ENCODE data around the gene IMMT. TPM values are rescaled to one million over a fixed set of nuclear protein-coding genes. Genes with fewer than 3 reads are reported as not detected.
A peak's percentile ranks its signal among the peaks of the same experiment; 100 is the strongest.
"Not testable (repeated sequence)": the region's sequence is repeated elsewhere in the genome, so short reads cannot be mapped to it uniquely, and the experiment has no call there.

Gene IMMT
- 100 to 1,000 TPM; 144 to 147 TPM for total RNA-seq

DNA sequence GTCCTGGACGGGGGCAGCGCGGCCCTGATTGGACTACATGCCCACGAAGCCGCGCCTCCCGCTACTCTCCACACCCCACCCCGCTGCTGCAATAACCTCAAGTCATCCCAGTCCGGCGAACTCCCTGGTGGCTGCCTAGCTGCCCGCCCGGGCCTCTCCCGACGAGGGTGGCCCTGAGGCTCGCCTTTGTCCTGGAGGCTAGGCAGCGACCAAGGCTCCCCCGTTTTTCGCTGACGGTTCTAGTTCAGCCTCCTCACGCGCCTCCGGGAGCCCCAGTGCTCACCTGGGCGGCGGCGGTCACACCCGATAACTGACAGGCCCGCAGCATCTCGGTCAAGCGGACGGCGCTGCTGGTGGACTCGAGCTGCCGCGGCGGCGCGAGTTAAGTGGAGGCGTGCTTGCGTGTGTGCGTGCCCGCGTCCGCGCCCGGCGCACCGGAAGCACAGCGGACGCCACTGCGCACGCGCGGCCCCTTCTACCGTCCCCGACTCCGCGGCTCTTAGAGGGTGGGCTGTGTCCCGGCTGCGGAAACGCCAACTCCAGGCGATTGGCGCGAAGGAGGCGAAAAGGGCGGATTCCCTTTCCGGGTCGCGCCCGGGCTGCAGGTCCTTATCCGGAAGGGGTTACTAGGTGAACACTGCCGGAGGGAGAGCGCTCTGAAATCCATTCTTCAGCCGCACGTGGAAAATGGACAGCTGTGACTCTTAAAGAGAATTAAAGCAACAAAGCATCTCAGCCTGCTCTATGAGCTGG is at the start of gene IMMT:
IMMT (minus strand) TSS at position 408 of the 753 bp plus-strand sequence; CDS start at position 328, 80 bp downstream.
- H3K4me3 Mint-ChIP-seq, result peak within 1 kb of the TSS; percentile 94
- peak within 1 kb of the TSS; percentile 90 for H3K27ac Mint-ChIP-seq
- ChIA-PET POLR2A (interaction anchor here (0.7 to 4.3 kb wide), 13 partner anchors 10 to 1270 kb away, joined by 3 to 93 read pairs (median 4); partner anchors contain the start of genes KDM3A, POLR1A, PTCD3 and ST3GAL5), CTCF (interaction anchor here (1.2 to 2.9 kb wide), 3 partner anchors 12 to 558 kb away, joined by 4 to 28 read pairs (median 6); no protein-coding TSS in a partner anchor)
- peaks cover 58% of the 10 kb centered on the region for H3K4me1 Mint-ChIP-seq
- peaks cover 33% of the 10 kb centered on the region for H3K36me3 Mint-ChIP-seq (ENCODE audit: low read depth)
- H3K27me3 Mint-ChIP-seq, result no peaks in the 10 kb centered on the region
- no peaks in the 10 kb centered on the region for H3K9me3 Mint-ChIP-seq
- peak; percentile 94 for DNase-seq

DNA sequence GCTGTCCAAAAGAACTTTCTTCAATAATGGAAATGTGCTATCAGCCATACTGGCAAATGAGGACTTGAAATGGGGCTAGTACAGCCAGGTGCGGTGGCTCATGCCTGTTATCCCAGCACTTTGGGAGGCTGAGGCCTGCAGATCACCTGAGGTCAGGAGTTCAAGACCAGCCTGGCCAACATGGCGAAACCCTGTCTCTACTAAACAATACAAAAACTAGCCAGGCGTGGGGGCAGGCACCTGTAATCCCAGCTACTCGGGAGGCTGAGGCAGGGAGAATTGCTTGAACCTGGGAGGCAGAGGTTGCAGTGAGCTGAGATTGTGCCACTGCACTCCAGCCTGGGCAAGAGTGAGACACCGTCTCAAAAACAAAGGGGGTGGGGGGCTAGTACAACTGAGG is 49.5 kb upstream of the IMMT start:
- H3K4me1 Mint-ChIP-seq; H3K27me3 Mint-ChIP-seq; DNase-seq; H3K36me3 Mint-ChIP-seq (ENCODE audit: low read depth); CTCF ChIA-PET; H3K4me3 Mint-ChIP-seq; POLR2A ChIA-PET; H3K27ac Mint-ChIP-seq; H3K9me3 Mint-ChIP-seq: not testable (repeated sequence)

DNA sequence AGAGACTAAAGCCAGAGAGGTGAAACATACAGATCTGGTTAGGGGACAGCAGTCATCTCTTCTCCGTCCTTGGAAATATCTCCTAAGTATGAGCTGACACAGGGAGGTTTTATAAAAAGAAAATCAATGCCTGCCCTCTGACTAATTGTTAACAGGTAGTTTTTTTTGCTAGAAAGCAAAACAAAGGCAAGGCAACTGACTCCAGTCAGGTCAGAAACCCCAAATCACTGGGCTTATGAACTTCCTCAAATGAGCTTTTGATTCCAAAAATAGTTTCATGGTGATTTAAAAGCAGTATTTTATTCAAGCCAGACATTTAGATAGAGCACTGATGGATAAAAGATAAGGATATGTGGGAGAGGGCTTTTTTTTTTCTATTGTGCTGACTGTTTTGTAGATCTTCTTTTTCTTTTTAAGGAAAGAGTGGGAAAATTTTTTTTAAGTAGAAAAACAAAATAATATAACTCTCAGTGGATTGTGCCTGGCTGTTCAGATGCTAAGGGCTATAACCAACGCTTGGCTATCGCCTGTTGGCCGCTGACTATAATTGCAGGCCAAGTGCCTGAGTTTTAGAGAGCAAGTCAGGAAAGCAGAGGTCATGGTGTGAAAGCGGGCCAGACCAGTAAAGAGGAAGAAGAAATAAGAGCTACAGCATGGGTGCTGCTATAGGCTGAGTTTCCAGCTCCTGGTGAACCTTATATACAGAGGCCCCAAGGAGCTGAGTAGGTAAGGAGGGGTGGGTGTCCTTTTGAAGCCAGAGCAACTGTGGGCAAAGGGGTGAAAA is 48.9 kb upstream of the IMMT start:
- Mint-ChIP-seq H3K4me3 (no peak overlapping the region), H3K27ac (no peak overlapping the region), H3K4me1 (peaks cover 5% of the 10 kb centered on the region), H3K27me3 (peaks cover 5% of the 10 kb centered on the region), H3K36me3 (ENCODE audit: low read depth) (no peaks in the 10 kb centered on the region), H3K9me3 (no peaks in the 10 kb centered on the region)
- ChIA-PET CTCF (no interaction called here), POLR2A (no interaction called here)
- DNase-seq, result no peak

DNA sequence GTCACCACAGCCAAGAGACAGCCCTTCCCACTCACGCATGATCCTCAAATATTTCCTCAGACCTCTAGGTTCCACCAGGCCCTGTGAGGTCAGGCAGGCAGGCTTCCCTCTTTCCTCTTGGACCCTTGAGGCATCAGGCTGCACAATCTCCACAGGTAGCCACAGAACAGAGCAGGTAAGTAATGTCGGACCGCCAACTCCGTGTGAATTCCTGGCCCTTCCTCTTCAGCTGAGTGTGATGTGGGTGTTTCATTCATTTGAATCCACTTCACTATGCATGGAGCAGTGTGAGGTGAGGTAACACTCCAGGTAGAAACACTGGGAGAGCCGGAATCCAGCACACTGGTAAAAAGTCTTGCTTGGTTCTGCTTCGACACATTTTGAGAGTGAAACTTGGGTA is 48.0 kb upstream of the IMMT start:
- H3K27ac Mint-ChIP-seq, result no peak overlapping the region
- CTCF ChIA-PET, result no interaction called here
- H3K4me1 Mint-ChIP-seq, result peaks cover 9% of the 10 kb centered on the region
- H3K36me3 Mint-ChIP-seq (ENCODE audit: low read depth), result no peaks in the 10 kb centered on the region
- no peak overlapping the region for H3K4me3 Mint-ChIP-seq
- peaks cover 5% of the 10 kb centered on the region for H3K27me3 Mint-ChIP-seq
- POLR2A ChIA-PET, result no interaction called here
- no peaks in the 10 kb centered on the region for H3K9me3 Mint-ChIP-seq
- no peak for DNase-seq

DNA sequence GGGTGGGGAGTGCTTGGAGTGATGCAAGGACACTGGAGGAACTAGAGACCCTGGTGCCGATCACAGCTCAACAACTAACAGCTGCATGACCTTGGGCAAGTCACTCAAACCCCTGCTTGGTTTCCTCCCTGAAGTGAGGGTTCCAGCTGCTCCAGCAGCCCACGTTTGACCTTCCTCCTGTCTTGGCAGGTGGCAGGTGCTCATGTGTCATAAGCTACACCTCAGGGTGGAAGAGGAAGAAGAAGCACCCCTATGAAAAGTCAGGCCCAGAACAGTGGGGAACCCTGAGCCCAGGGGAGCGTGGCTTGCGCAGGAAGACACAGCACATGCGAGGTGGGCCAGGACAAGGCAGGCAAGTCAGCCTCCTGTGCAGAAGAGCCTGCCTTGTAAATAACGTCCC is 46.3 kb upstream of the IMMT start:
- Mint-ChIP-seq H3K36me3 (ENCODE audit: low read depth) (no peaks in the 10 kb centered on the region), H3K27me3 (peaks cover 5% of the 10 kb centered on the region), H3K27ac (no peak overlapping the region), H3K4me1 (peaks cover 17% of the 10 kb centered on the region), H3K4me3 (no peak overlapping the region), H3K9me3 (no peaks in the 10 kb centered on the region)
- no peak for DNase-seq
- POLR2A ChIA-PET, result no interaction called here
- CTCF ChIA-PET, result interaction anchor here (1.5 kb wide), 1 partner anchor 21 kb away, joined by 3 read pairs; no protein-coding TSS in a partner anchor

DNA sequence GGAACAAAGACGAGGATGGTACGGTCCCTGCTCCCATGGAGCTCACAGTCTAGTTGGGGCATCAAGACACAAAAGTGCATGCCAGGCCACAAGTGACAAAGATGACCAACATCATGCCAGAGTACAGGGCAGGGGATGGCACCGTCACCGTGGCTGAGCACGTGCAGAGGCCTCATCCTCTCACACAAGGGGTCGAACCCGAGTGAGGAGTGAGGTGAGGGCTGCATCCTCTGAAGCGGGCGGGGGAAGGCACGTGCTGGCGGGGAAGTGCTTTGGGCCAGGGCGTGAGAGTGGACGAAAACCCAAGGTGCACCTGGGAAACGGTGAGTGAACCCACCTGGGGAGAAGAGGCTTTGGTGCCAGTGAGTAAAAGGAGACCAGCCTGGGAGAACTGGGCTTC is 45.0 kb upstream of the IMMT start:
- Mint-ChIP-seq H3K27me3 (peaks cover 7% of the 10 kb centered on the region), H3K27ac (no peak overlapping the region), H3K4me1 (peaks cover 17% of the 10 kb centered on the region), H3K36me3 (ENCODE audit: low read depth) (no peaks in the 10 kb centered on the region), H3K9me3 (no peaks in the 10 kb centered on the region), H3K4me3 (no peak overlapping the region)
- DNase-seq, result no peak
- POLR2A ChIA-PET, result no interaction called here
- CTCF ChIA-PET, result interaction anchor here (1.5 kb wide), 1 partner anchor 19 kb away, joined by 3 read pairs; no protein-coding TSS in a partner anchor

DNA sequence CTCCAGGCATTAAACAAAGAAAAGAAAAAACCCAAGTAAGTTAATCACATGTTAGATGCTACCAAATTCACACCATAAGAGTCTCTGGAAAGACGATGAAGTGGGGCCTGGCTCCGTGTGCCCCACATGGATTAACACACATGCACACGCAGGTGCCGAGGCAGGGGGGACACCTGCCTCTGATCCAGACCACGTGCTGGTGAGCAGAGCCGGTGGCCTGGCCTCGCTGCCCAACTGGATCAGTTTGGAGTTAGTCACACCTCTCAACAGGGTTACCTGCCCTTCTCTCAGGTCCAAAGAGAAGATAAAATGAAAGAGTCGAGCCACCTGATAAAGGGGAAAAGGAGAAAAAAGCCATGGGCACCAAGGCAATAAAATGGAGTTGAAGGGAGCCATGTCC is 44.5 kb upstream of the IMMT start:
- DNase-seq, result no peak
- peaks cover 17% of the 10 kb centered on the region for H3K4me1 Mint-ChIP-seq
- H3K27ac Mint-ChIP-seq, result no peak overlapping the region
- no peaks in the 10 kb centered on the region for H3K9me3 Mint-ChIP-seq
- CTCF ChIA-PET, result no interaction called here
- POLR2A ChIA-PET, result no interaction called here
- no peaks in the 10 kb centered on the region for H3K36me3 Mint-ChIP-seq (ENCODE audit: low read depth)
- no peak overlapping the region for H3K4me3 Mint-ChIP-seq
- H3K27me3 Mint-ChIP-seq, result peaks cover 7% of the 10 kb centered on the region

DNA sequence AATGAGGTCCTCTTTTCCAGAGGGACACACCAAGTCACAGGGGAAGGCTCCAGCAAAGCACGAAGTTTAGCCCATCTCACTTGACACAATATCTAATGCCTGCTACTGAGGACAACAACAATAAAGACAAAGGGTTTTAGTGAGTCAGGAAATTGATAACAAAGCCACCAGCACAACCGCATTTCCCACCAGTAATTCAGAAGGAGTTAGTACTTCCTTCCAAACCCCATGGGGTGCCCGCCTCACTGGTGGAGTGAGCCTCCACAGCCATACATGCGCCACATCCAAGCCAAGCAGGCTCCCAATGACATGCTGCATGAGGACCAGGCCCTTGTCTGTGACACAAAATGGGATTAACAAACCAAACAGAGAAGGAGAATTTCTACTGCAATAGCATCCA is 44.1 kb upstream of the IMMT start:
- H3K4me1 Mint-ChIP-seq, result peaks cover 17% of the 10 kb centered on the region
- H3K36me3 Mint-ChIP-seq (ENCODE audit: low read depth), result no peaks in the 10 kb centered on the region
- H3K27me3 Mint-ChIP-seq, result peaks cover 9% of the 10 kb centered on the region
- no peak overlapping the region for H3K4me3 Mint-ChIP-seq
- CTCF ChIA-PET, result no interaction called here
- no peaks in the 10 kb centered on the region for H3K9me3 Mint-ChIP-seq
- H3K27ac Mint-ChIP-seq, result no peak overlapping the region
- POLR2A ChIA-PET, result no interaction called here
- no peak for DNase-seq

DNA sequence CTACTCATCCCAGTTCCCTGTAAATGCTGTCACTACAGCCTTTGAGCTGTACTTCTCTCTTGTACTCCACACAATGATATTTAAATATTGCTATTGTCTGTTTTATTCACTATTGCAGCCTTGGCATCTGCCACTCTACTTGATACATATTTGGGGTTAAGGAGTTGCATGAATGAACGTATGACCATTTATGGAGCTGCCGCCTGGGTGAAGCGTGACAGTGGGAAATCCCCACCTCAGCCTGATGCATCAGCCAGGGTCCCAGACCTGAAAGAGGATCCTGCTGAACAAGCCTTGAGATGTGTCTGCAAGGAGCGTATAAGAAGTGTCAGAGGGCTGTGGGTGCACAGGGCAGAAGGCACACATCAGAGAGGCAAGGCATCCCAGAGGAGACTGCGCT is 43.1 kb upstream of the IMMT start:
- CTCF ChIA-PET, result interaction anchor here (1.3 kb wide), 1 partner anchor 17 kb away, joined by 4 read pairs; no protein-coding TSS in a partner anchor

DNA sequence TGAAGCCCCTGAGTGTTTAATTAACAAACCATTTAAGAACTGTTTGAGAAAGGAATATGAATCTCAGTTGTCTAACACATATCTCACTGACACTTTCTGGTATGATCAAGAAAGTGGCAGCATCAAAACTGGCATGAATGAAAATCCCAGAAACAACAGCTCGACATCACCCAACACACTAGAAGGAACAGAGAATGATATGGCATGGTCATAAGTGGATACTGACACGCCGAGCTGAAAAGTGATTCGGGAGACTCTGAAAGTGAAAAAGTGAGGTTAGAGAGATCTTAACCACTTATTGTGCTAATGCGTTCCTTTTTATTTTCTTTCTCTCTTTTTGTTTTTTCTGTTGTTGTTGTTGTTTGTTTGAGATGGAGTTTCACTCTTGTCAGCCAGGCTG is 41.9 kb upstream of the IMMT start:
- H3K27ac Mint-ChIP-seq, result no peak overlapping the region
- no peaks in the 10 kb centered on the region for H3K36me3 Mint-ChIP-seq (ENCODE audit: low read depth)
- H3K4me1 Mint-ChIP-seq, result peaks cover 17% of the 10 kb centered on the region
- H3K27me3 Mint-ChIP-seq, result peaks cover 13% of the 10 kb centered on the region
- no peak for DNase-seq
- CTCF ChIA-PET, result interaction anchor here (1.0 to 1.3 kb wide), 2 partner anchors 16 to 17 kb away, joined by 3 to 4 read pairs; no protein-coding TSS in a partner anchor
- H3K4me3 Mint-ChIP-seq, result no peak overlapping the region
- no peaks in the 10 kb centered on the region for H3K9me3 Mint-ChIP-seq
- POLR2A ChIA-PET, result interaction anchor here (1.0 kb wide), 1 partner anchor 11 kb away, joined by 3 read pairs; no protein-coding TSS in a partner anchor

More for the DNA sequence above, 43.1 kb upstream of the IMMT start:
- POLR2A ChIA-PET, result no interaction called here
- no peaks in the 10 kb centered on the region for H3K9me3 Mint-ChIP-seq
- peaks cover 17% of the 10 kb centered on the region for H3K4me1 Mint-ChIP-seq
- peak; percentile 41 for DNase-seq
- H3K27me3 Mint-ChIP-seq, result peaks cover 17% of the 10 kb centered on the region
- no peaks in the 10 kb centered on the region for H3K36me3 Mint-ChIP-seq (ENCODE audit: low read depth)
- H3K27ac Mint-ChIP-seq, result no peak overlapping the region
- H3K4me3 Mint-ChIP-seq, result no peak overlapping the region

DNA sequence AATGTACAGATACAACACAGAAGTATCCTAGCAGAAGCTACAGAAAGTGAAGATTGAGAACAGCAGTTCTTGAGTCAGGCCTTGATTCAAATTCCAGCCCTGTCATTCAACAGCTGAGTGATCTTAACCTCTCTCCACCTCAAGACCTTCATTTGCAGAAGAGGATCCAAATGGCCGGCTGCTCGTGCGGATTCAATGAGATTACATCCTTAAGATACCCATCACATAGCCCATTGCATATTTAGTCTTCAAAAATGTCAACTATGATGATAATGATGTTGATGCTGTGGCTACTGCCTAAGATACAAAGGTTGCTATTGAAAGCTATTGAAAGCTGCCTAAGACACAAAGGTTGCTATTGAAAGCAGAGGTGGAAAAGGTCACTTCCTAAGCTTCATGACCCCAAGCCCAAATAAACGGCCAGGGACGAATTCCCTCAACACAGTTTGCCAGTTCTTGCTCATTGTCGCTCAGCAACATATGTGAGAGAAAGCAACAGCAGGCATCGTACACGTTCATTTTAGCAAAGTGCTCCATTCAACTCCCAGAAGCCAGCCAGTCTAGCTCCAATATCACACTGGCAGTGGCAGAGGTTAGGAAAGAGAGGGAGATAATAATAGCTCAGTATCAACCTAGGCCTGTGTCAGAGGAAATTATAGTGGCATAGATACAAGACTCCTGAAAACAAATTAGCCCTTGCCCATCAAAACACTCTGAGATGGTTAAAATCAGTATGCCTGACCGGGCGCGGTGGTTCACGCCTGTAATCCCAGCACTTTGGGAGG is 40.1 kb upstream of the IMMT start:
- ChIA-PET CTCF (interaction anchor here (1.3 to 1.6 kb wide), 2 partner anchors 10 to 15 kb away, joined by 3 to 5 read pairs; no protein-coding TSS in a partner anchor), POLR2A (interaction anchor here (1.3 kb wide), 1 partner anchor 10 kb away, joined by 3 read pairs; no protein-coding TSS in a partner anchor)
- no peaks in the 10 kb centered on the region for H3K36me3 Mint-ChIP-seq (ENCODE audit: low read depth)
- no peak for DNase-seq
- no peaks in the 10 kb centered on the region for H3K9me3 Mint-ChIP-seq
- H3K4me1 Mint-ChIP-seq, result peaks cover 17% of the 10 kb centered on the region
- H3K27me3 Mint-ChIP-seq, result peaks cover 12% of the 10 kb centered on the region
- H3K27ac Mint-ChIP-seq, result no peak overlapping the region
- H3K4me3 Mint-ChIP-seq, result no peak overlapping the region

DNA sequence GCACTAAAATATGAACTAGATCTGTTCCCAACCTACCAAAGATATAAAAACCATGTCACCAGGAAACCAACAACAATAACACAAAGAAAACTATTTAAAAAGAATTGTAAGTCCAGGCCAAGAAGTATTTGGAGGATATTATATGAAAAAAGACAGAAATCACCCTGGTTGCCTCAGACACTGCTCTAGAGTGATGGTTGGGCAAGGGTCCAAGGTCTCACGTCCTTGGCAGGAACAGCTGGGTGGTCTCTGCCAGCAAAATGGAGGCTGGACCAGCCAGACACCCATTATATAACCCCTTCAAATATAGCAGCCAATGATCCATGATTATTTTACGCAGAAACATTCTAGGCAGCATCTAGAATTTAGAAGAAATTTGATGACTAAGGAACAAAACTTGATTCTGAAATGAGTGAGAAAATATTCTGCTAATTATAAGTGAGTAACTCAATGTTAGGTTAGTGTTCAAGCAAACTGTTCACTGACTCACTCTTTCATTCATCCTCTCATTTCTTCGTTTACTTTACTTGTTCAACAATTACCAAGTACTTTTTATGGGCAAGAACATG is 39.4 kb upstream of the IMMT start:
- H3K27ac Mint-ChIP-seq, result no peak overlapping the region
- H3K36me3 Mint-ChIP-seq (ENCODE audit: low read depth), result no peaks in the 10 kb centered on the region
- H3K9me3 Mint-ChIP-seq, result no peaks in the 10 kb centered on the region
- CTCF ChIA-PET, result interaction anchor here (1.3 kb wide), 1 partner anchor 9 kb away, joined by 3 read pairs; no protein-coding TSS in a partner anchor
- H3K4me1 Mint-ChIP-seq, result peaks cover 17% of the 10 kb centered on the region
- POLR2A ChIA-PET, result no interaction called here
- H3K27me3 Mint-ChIP-seq, result peaks cover 12% of the 10 kb centered on the region
- no peak overlapping the region for H3K4me3 Mint-ChIP-seq
- no peak for DNase-seq

Measured in activated CD4-positive, alpha-beta memory T cell treated with anti-CD3 and anti-CD28 coated beads, Interleukin-2, amount 10 ng/mL, durations not matched to agents 7 days and 5 days (primary cell).